GM23248 (cell line): Measurements from ENCODE around the gene HEXIM2.

Experiments
- EZH2 ChIP-seq: fragments of 200-600 bp; sonication (generic); IDR thresholded peaks from 2 replicates; pipeline ENCODE4 v1.6.1; 2018; ENCODE audit warnings: antibody characterized with exemption, mild to moderate bottlenecking; ENCODE audit not compliant: insufficient read depth, poor library complexity, severe bottlenecking
- EZH2phosphoT487 ChIP-seq: fragments of 200-600 bp; sonication (generic); IDR thresholded peaks from 2 replicates; pipeline ENCODE4 v1.6.1; 2018; ENCODE audit warnings: antibody characterized with exemption, moderate library complexity, mild to moderate bottlenecking, low read depth; ENCODE audit not compliant: insufficient read depth

- TF ChIP-seq EZH2 (no peak), EZH2phosphoT487 (no peak)
Measured at GRCh38 chr17:45146890-45147580, 14.6 kb upstream of the HEXIM2 start.
